RWPE2 (cell line): ENCODE data around the gene ABHD17C.

ENCODE experiments used
- ATAC-seq: fragments of 200-7000 bp; cut with Tn5 transposase; 3 replicates; pipeline ENCODE4 v1.9.1; 2021; ENCODE audit warnings: low read depth
- DNase-seq: peaks from one replicate; pipeline ENCODE4 v3.0.0-alpha.2; 2020; ENCODE audit warnings: low spot score
- H3K27ac ChIP-seq: fragments of 450-650 bp; 2 replicates; pipeline ENCODE4 v1.5.1; 2017; ENCODE audit warnings: mild to moderate bottlenecking; ENCODE audit not compliant: poor library complexity, severe bottlenecking
- H3K27me3 ChIP-seq: fragments of 250-450 bp; sonication (Bioruptor Pico); 2 replicates; pipeline ENCODE4 v1.5.1; 2021; ENCODE audit warnings: mild to moderate bottlenecking, moderate library complexity; ENCODE audit not compliant: insufficient read depth, poor library complexity, severe bottlenecking
- H3K36me3 ChIP-seq: fragments of 250-450 bp; sonication (Bioruptor Pico); 2 replicates; pipeline ENCODE4 v1.5.1; 2020; ENCODE audit warnings: low read depth, mild to moderate bottlenecking, moderate library complexity
- H3K4me1 ChIP-seq: fragments of 250-450 bp; sonication (Bioruptor Pico); 2 replicates; pipeline ENCODE4 v1.5.1; 2021; ENCODE audit warnings: mild to moderate bottlenecking, moderate library complexity; ENCODE audit not compliant: insufficient read depth, poor library complexity, severe bottlenecking
- H3K4me3 ChIP-seq: fragments of 250-450 bp; sonication (Bioruptor Pico); 2 replicates; pipeline ENCODE4 v1.5.1; 2021; ENCODE audit warnings: mild to moderate bottlenecking, moderate library complexity; ENCODE audit not compliant: severe bottlenecking
- H3K9me3 ChIP-seq: fragments of 250-450 bp; sonication (Bioruptor Pico); 2 replicates; pipeline ENCODE4 v1.5.1; 2021; ENCODE audit warnings: mild to moderate bottlenecking, moderate library complexity; ENCODE audit not compliant: severe bottlenecking
- CTCF ChIP-seq: fragments of 450-650 bp; IDR thresholded peaks from one replicate; pipeline ENCODE4 v1.5.1; 2017; ENCODE audit warnings: mild to moderate bottlenecking, moderate library complexity; ENCODE audit not compliant: poor library complexity, severe bottlenecking

Gene ABHD17C

GRCh38 chr15:80668546-80669236 lies 26.4 kb upstream of the ABHD17C start:
- H3K27me3 ChIP-seq: no peaks in the 10 kb centered on the region
- peaks cover 3% of the 10 kb centered on the region for H3K4me1 ChIP-seq
- no peaks in the 10 kb centered on the region for H3K36me3 ChIP-seq
- no peak for TF ChIP-seq CTCF
- no peaks in the 10 kb centered on the region for H3K9me3 ChIP-seq
- no peak for DNase-seq
- H3K4me3 ChIP-seq: no peak overlapping the region
- H3K27ac ChIP-seq: no peak overlapping the region
- ATAC-seq: no peak

- DNase-seq: no peak
- H3K27ac ChIP-seq: no peak overlapping the region
- H3K4me1 ChIP-seq: peaks cover 3% of the 10 kb centered on the region
- ATAC-seq: peak; percentile 78; the same call in 2 of the 3 replicates
- H3K9me3 ChIP-seq: no peaks in the 10 kb centered on the region
- no peaks in the 10 kb centered on the region for H3K36me3 ChIP-seq
- TF ChIP-seq CTCF: no peak
- H3K27me3 ChIP-seq: no peaks in the 10 kb centered on the region
- no peak overlapping the region for H3K4me3 ChIP-seq
These were observed 25.3 kb upstream of the ABHD17C start for GRCh38 chr15:80669663-80670273.

GRCh38 chr15:80673561-80674244 lies 21.4 kb upstream of the ABHD17C start:
- Histone ChIP-seq H3K4me3 (no peak overlapping the region), H3K27me3 (no peaks in the 10 kb centered on the region), H3K4me1 (peaks cover 9% of the 10 kb centered on the region), H3K27ac (no peak overlapping the region), H3K36me3 (no peaks in the 10 kb centered on the region), H3K9me3 (no peaks in the 10 kb centered on the region)
- ATAC-seq (no peak), DNase-seq (no peak)
- no peak for TF ChIP-seq CTCF

- Histone ChIP-seq H3K4me1 (peaks cover 11% of the 10 kb centered on the region), H3K27me3 (no peaks in the 10 kb centered on the region), H3K27ac (no peak overlapping the region), H3K36me3 (no peaks in the 10 kb centered on the region), H3K9me3 (no peaks in the 10 kb centered on the region), H3K4me3 (no peak overlapping the region)
- ATAC-seq (no peak), DNase-seq (no peak)
- TF ChIP-seq CTCF: no peak
These were observed 20.9 kb upstream of the ABHD17C start for GRCh38 chr15:80674245-80674614.
